NB4 (cell line): ENCODE measurements around the gene NMT1.

Source experiments
- DNase-seq: peaks from one replicate; pipeline ENCODE4 v3.0.0; 2010; ENCODE audit warnings: low read depth
- H3K4me3 ChIP-seq: one replicate; pipeline ENCODE4 v1.5.1; 2011; ENCODE audit warnings: mild to moderate bottlenecking, low read depth, low read length, moderate library complexity
- MYC ChIP-seq: IDR thresholded peaks from 2 replicates; pipeline ENCODE4 v1.6.1; 2011; ENCODE audit warnings: low read depth, low read length
- POLR2A ChIP-seq: IDR thresholded peaks from 2 replicates; pipeline ENCODE4 v1.6.1; 2011; ENCODE audit warnings: mild to moderate bottlenecking; ENCODE audit not compliant: insufficient read length; ENCODE audit errors: extremely low read depth
- TF ChIP-seq, protein P1 (sequence below): IDR thresholded peaks from one replicate; pipeline ENCODE4 v1.5.1; 2012; ENCODE audit warnings: low read depth, low read length
- TF ChIP-seq, protein P2 (sequence below): IDR thresholded peaks from 2 replicates; pipeline ENCODE4 v1.6.1; 2011; ENCODE audit warnings: low read depth, low read length

NMT1 gene

DNA sequence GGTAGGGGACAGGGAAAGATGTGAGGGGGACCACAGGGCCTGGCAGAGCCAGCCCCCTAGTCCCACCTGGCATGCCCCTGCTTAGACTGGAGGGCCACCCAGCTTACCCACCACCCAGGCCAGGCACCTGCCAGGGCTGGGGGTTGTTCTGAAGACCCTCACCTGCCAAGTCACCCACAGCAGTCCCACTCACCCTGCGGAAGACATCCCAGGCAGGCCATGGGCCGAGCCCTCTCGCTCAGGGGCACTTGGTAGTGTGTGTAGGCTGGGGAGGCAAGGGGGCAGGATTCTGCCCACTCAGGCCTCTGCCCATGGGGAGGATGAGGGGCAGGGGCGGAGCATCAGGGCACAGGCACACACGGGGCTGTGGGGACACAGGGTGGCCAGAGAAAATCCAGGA lies 67.2 kb downstream of the NMT1 start:
- TF ChIP-seq MYC: no peak
- no peak for TF ChIP-seq POLR2A
- TF ChIP-seq, protein P1, sequence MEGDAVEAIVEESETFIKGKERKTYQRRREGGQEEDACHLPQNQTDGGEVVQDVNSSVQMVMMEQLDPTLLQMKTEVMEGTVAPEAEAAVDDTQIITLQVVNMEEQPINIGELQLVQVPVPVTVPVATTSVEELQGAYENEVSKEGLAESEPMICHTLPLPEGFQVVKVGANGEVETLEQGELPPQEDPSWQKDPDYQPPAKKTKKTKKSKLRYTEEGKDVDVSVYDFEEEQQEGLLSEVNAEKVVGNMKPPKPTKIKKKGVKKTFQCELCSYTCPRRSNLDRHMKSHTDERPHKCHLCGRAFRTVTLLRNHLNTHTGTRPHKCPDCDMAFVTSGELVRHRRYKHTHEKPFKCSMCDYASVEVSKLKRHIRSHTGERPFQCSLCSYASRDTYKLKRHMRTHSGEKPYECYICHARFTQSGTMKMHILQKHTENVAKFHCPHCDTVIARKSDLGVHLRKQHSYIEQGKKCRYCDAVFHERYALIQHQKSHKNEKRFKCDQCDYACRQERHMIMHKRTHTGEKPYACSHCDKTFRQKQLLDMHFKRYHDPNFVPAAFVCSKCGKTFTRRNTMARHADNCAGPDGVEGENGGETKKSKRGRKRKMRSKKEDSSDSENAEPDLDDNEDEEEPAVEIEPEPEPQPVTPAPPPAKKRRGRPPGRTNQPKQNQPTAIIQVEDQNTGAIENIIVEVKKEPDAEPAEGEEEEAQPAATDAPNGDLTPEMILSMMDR: no peak
- TF ChIP-seq, protein P2, sequence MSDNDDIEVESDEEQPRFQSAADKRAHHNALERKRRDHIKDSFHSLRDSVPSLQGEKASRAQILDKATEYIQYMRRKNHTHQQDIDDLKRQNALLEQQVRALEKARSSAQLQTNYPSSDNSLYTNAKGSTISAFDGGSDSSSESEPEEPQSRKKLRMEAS: no peak
- H3K4me3 ChIP-seq: no peak overlapping the region
- no peak for DNase-seq

DNA sequence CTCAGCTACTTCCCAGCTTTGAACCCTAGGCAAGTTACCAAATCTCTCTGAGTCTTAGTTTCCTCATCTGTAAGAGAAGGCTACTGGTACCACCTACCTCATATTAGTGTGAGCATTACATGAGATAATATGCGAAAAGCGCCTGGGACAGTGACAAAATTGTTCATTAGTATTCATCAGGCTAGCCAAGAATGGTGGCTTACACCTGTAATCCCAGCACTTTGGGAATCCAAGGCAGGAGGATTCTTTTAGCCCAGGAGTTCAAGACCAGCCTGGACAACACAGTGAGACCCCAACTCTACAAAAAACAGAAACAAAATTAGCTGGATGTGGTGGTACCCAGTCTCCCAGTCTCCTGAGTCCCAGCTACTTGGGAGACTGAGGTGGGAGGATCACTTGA lies 67.9 kb downstream of the NMT1 start:
- TF ChIP-seq, protein P2: no peak
- TF ChIP-seq MYC: no peak
- TF ChIP-seq POLR2A: no peak
- TF ChIP-seq, protein P1: no peak
- H3K4me3 ChIP-seq: no peak overlapping the region
- no peak for DNase-seq

DNA sequence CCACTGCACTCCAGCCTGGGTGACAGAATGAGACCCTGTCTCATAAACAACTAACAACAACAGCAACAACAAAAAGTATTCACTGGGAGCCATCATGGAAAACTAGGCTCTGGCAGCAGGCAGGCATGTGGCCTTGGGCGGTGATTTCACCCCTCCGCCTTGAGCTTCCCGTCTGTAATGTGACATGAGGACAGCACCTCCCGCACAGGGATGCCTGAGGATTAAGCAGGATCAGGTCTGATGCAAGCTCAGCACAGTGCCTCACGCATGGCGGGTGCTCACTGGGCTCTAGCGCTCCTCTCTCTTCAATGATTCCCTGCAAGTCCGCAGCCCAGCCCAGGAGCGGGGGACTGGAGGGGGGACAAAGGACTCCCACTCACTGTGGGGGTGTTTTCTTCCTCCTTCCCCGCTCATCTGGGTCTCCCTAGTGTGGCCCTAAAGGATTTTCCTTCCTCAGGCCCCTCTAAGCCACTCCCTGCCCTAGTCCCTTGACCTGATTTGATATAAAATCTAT lies 68.4 kb downstream of the NMT1 start:
- DNase-seq: no peak
- no peak overlapping the region for H3K4me3 ChIP-seq
- TF ChIP-seq, protein P2: no peak
- TF ChIP-seq POLR2A (no peak), MYC (no peak)
- TF ChIP-seq, protein P1: no peak

DNA sequence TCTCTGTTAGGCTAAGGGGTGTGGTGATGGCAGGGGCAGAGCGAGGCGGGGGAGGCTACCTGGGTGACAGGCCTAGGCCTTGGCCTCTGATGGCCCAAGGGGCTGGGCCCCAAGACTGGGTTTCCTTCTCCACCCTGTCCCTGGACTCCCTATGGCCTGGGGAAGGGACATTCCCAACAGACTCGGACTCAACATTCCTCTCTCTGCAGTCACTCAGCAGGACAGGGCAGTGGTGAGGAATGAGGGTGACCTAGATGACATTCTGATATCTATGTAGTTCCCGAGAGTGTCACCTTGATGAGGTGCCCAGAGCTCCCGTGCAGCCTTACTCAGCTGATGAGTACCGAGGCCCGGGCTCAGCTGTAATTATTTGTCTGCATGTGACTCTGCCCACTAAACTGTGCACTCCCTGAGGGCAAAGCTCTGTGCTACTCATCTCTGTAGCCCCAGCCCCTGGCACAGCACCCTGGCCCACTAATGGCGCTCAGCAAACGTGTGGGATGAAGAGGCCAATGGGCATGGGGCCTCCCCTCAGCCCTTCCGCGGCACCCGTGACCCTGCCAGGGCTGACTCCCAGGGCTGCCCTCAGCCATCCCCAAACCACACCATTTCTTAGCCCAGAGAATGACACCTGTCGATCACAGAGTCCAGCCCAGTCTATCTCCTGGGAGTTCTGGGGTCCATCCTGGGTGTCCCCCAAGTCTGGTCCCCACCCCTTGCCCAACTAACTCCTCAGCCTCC lies 69.0 kb downstream of the NMT1 start:
- DNase-seq: no peak
- TF ChIP-seq, protein P2: no peak
- no peak for TF ChIP-seq MYC
- TF ChIP-seq POLR2A: no peak
- TF ChIP-seq, protein P1: no peak
- no peak overlapping the region for H3K4me3 ChIP-seq

DNA sequence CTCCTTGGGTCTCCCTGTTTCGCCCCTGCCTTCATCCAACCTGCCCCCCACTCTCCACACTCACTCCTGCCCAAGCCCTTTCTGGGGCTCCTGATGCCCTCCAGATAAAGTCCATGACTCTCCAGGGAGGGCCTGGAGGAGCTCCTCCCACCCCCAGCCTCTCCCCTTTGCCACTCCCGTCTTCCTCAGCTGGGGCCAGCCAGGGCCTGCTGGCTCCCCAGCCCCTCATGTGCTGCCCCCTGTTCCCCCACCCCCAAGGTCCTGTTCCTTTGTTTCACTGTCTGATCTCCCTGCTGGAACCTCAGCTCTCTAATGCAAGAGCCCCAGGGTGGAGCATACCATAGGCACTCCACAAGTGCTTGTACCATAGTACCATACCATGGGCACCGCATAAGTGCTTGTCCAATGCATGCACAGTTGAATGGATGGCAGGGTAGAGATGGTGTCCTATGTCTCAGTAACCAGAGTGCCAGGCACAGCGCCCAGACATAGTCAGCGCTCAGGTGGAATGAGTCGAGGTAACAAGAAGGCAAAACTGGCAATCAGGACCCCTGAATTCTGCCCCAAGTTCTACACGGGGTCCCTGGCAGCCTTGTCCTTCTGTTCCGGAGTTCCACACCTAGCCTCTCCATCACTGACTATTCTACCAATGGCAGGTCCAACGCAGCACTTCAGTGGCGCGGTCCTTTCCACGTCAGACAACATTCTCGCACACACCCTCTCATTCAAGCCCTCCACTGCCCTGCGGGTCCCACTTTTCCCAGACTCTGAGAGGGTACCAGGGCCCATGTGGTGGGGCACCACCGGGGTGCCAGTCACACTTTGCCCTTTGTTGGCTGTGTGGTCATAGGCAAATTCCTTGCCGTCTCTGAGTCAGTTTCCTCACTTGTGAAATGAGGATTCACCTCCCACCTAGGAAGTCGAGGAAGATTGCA lies 69.8 kb downstream of the NMT1 start:
- no peak overlapping the region for H3K4me3 ChIP-seq

More for the DNA sequence above, 69.8 kb downstream of the NMT1 start:
- no peak for TF ChIP-seq MYC
- TF ChIP-seq, protein P1: no peak
- TF ChIP-seq, protein P2: no peak
- no peak for TF ChIP-seq POLR2A
- DNase-seq: no peak
